SK-N-SH (cell line): ENCODE results near the gene STT3A.

Source experiments
- CHD2 ChIP-seq: fragments of 150-350 bp; IDR thresholded peaks from 2 replicates; pipeline ENCODE4 v1.6.1; 2018; ENCODE audit warnings: low read length; ENCODE audit not compliant: partially characterized antibody
- ELF1 ChIP-seq: IDR thresholded peaks from 2 replicates; pipeline ENCODE4 v1.4.0; 2012
- EP300 ChIP-seq, 2 experiments: IDR thresholded peaks; 2 replicates each; pipeline versions ENCODE4 v1.4.0 to v1.6.1; 2012; ENCODE audit warnings: borderline replicate concordance in 1 of 2, low read depth in 1 of 2, low read length in 1 of 2
- EZH2phosphoT487 ChIP-seq: fragments of 200-600 bp; sonication (generic); IDR thresholded peaks from 2 replicates; pipeline ENCODE4 v1.6.1; 2017; ENCODE audit warnings: low read depth, mixed run types, mild to moderate bottlenecking, antibody characterized with exemption, moderate library complexity, borderline replicate concordance
- NRF1 ChIP-seq: IDR thresholded peaks from 2 replicates; pipeline ENCODE4 v1.6.1; 2012; ENCODE audit warnings: low read depth, mild to moderate bottlenecking, low read length
- POLR2AphosphoS5 ChIP-seq: IDR thresholded peaks from 2 replicates; pipeline ENCODE4 v1.6.1; 2012; ENCODE audit warnings: low read depth, low read length
- RAD21 ChIP-seq: IDR thresholded peaks from 2 replicates; pipeline ENCODE4 v1.6.1; 2012; ENCODE audit warnings: mild to moderate bottlenecking, low read length
- RCOR1 ChIP-seq: fragments of 150-350 bp; IDR thresholded peaks from 2 replicates; pipeline ENCODE4 v1.6.1; 2017; ENCODE audit warnings: antibody characterized with exemption, low read length
- RFX5 ChIP-seq: IDR thresholded peaks from 2 replicates; pipeline ENCODE4 v1.6.1; 2012; ENCODE audit warnings: mild to moderate bottlenecking, improper control_type of control experiment, low read length
- TAF1 ChIP-seq: IDR thresholded peaks from 2 replicates; pipeline ENCODE4 v1.6.1; 2012; ENCODE audit warnings: low read depth, mild to moderate bottlenecking, low read length, moderate library complexity, borderline replicate concordance
- TEAD4 ChIP-seq: IDR thresholded peaks from 2 replicates; pipeline ENCODE4 v1.4.0; 2012; ENCODE audit warnings: mild to moderate bottlenecking, borderline replicate concordance; ENCODE audit not compliant: insufficient read depth
- TF ChIP-seq, protein P1 (sequence below): fragments of 150-350 bp; IDR thresholded peaks from 2 replicates; pipeline ENCODE4 v1.6.1; 2017; ENCODE audit warnings: antibody characterized with exemption, low read length, low read depth, borderline replicate concordance
- TF ChIP-seq, protein P2 (sequence below): fragments of 200-600 bp; sonication (generic); IDR thresholded peaks from 2 replicates; pipeline ENCODE4 v1.6.1; 2017; ENCODE audit warnings: antibody characterized with exemption, mild to moderate bottlenecking, moderate library complexity
- TF ChIP-seq, protein P3 (sequence below): IDR thresholded peaks from 2 replicates; pipeline ENCODE4; 2012

DNA sequence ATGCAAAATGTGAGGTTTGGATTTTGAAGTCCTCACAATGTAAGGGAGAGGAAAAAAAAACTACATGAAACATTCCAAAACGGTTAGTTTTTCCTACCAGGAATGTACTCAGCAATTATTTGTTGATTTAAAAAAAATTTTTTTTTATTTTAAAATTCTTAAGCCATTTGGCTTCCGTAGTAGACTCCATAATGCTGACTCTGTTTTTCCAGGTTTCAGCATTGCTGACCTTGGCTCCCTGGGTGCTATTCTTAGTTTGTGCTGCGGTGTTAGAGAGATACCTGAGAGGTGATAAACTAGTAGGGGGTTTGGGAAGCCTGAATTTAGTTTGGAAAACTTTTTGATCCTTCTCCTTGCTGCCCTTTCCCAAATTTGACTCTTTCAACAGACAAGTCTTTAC is 10.6 kb downstream of the STT3A start:
- TF ChIP-seq NRF1 = no peak
- no peak for TF ChIP-seq EZH2phosphoT487
- no peak for TF ChIP-seq ELF1
- TF ChIP-seq CHD2 = no peak
- TF ChIP-seq, protein P1, sequence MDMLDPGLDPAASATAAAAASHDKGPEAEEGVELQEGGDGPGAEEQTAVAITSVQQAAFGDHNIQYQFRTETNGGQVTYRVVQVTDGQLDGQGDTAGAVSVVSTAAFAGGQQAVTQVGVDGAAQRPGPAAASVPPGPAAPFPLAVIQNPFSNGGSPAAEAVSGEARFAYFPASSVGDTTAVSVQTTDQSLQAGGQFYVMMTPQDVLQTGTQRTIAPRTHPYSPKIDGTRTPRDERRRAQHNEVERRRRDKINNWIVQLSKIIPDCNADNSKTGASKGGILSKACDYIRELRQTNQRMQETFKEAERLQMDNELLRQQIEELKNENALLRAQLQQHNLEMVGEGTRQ = no peak
- no peak for TF ChIP-seq POLR2AphosphoS5
- TF ChIP-seq, protein P2, sequence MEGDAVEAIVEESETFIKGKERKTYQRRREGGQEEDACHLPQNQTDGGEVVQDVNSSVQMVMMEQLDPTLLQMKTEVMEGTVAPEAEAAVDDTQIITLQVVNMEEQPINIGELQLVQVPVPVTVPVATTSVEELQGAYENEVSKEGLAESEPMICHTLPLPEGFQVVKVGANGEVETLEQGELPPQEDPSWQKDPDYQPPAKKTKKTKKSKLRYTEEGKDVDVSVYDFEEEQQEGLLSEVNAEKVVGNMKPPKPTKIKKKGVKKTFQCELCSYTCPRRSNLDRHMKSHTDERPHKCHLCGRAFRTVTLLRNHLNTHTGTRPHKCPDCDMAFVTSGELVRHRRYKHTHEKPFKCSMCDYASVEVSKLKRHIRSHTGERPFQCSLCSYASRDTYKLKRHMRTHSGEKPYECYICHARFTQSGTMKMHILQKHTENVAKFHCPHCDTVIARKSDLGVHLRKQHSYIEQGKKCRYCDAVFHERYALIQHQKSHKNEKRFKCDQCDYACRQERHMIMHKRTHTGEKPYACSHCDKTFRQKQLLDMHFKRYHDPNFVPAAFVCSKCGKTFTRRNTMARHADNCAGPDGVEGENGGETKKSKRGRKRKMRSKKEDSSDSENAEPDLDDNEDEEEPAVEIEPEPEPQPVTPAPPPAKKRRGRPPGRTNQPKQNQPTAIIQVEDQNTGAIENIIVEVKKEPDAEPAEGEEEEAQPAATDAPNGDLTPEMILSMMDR = no peak
- TF ChIP-seq EP300 (IDR thresholded peaks at IDR 0.05; ENCODE audit: borderline replicate concordance in 1 of 2, low read depth in 1 of 2, low read length in 1 of 2) = no peak
- TF ChIP-seq TAF1 = no peak
- TF ChIP-seq RAD21 = no peak
- TF ChIP-seq, protein P3, sequence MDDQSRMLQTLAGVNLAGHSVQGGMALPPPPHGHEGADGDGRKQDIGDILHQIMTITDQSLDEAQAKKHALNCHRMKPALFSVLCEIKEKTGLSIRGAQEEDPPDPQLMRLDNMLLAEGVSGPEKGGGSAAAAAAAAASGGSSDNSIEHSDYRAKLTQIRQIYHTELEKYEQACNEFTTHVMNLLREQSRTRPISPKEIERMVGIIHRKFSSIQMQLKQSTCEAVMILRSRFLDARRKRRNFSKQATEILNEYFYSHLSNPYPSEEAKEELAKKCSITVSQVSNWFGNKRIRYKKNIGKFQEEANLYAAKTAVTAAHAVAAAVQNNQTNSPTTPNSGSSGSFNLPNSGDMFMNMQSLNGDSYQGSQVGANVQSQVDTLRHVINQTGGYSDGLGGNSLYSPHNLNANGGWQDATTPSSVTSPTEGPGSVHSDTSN = no peak
- TF ChIP-seq RFX5 = no peak
- no peak for TF ChIP-seq TEAD4
- TF ChIP-seq RCOR1 = no peak
